SK-N-SH treated with all-trans-retinoic acid at 6 μM for 48 hours (cell line): ENCODE measurements around the gene GRID1.

Experiments used
- ATAC-seq: fragments of 200-7000 bp; cut with Tn5 transposase; 3 replicates; pipeline ENCODE4 v1.9.1; 2020; ENCODE audit warnings: mild to moderate bottlenecking, moderate library complexity
- CSDC2 ChIP-seq: fragments of 250-450 bp; sonication (Bioruptor Pico); IDR thresholded peaks from 2 replicates; pipeline ENCODE4 v1.5.0; 2020; ENCODE audit warnings: mild to moderate bottlenecking, moderate library complexity
- ESRRG ChIP-seq: fragments of 250-450 bp; sonication (Bioruptor Pico); IDR thresholded peaks from 2 replicates; pipeline ENCODE4 v1.6.1; 2021; ENCODE audit warnings: mild to moderate bottlenecking
- ISL1 ChIP-seq: fragments of 250-450 bp; sonication (Bioruptor Pico); IDR thresholded peaks from 2 replicates; pipeline ENCODE4 v2.1.2; 2022; ENCODE audit warnings: mild to moderate bottlenecking, moderate library complexity
- OSR1 ChIP-seq: fragments of 250-450 bp; sonication (Bioruptor Pico); IDR thresholded peaks from 2 replicates; pipeline ENCODE4 v1.8.0; 2022; ENCODE audit warnings: moderate library complexity, mild to moderate bottlenecking, inconsistent platforms
- PPARA ChIP-seq: fragments of 250-450 bp; sonication (Bioruptor Pico); IDR thresholded peaks from 2 replicates; pipeline ENCODE4 v1.5.0; 2020; ENCODE audit warnings: mild to moderate bottlenecking, borderline replicate concordance
- RARB ChIP-seq: fragments of 250-450 bp; sonication (Bioruptor Pico); IDR thresholded peaks from 2 replicates; pipeline ENCODE4 v1.8.0; 2021; ENCODE audit warnings: mild to moderate bottlenecking, moderate library complexity
- SNAI2 ChIP-seq: fragments of 250-450 bp; sonication (Bioruptor Pico); IDR thresholded peaks from 2 replicates; pipeline ENCODE4 v1.5.0; 2020; ENCODE audit warnings: mild to moderate bottlenecking, moderate library complexity
- TCF4 ChIP-seq: fragments of 250-450 bp; sonication (Bioruptor Pico); IDR thresholded peaks from 2 replicates; pipeline ENCODE4 v1.8.0; 2021; ENCODE audit warnings: mild to moderate bottlenecking, moderate library complexity, borderline replicate concordance
- ZC3H10 ChIP-seq: fragments of 250-450 bp; sonication (Bioruptor Pico); IDR thresholded peaks from 2 replicates; pipeline ENCODE4 v1.5.1; 2021; ENCODE audit warnings: mild to moderate bottlenecking, moderate library complexity
- ZFP3 ChIP-seq: fragments of 250-450 bp; sonication (Bioruptor Pico); IDR thresholded peaks from 2 replicates; pipeline ENCODE4 v1.5.0; 2020; ENCODE audit warnings: mild to moderate bottlenecking, moderate library complexity
- ZFP30 ChIP-seq: fragments of 450-650 bp; formaldehyde crosslinking; IDR thresholded peaks from 2 replicates; pipeline ENCODE4 v1.5.0; 2022; ENCODE audit warnings: mild to moderate bottlenecking, moderate library complexity
- ZNF565 ChIP-seq: fragments of 450-650 bp; formaldehyde crosslinking; conservative IDR thresholded peaks from 2 replicates; pipeline ENCODE4 v1.5.0; 2020; ENCODE audit warnings: low read depth, mild to moderate bottlenecking, moderate library complexity
- ZNF70 ChIP-seq: fragments of 450-650 bp; formaldehyde crosslinking; IDR thresholded peaks from 2 replicates; pipeline ENCODE4 v1.5.0; 2020; ENCODE audit warnings: mild to moderate bottlenecking, moderate library complexity
- TF ChIP-seq, protein P1 (sequence below): fragments of 250-450 bp; sonication (Bioruptor Pico); IDR thresholded peaks from 2 replicates; pipeline ENCODE4 v1.5.1; 2021; ENCODE audit warnings: mild to moderate bottlenecking, moderate library complexity
- TF ChIP-seq, protein P2 (sequence below): fragments of 250-450 bp; sonication (Bioruptor Pico); IDR thresholded peaks from 2 replicates; pipeline ENCODE4 v1.5.0; 2020; ENCODE audit warnings: mild to moderate bottlenecking, moderate library complexity
- TF ChIP-seq, protein P3 (sequence below): fragments of 250-450 bp; sonication (Bioruptor Pico); IDR thresholded peaks from 2 replicates; pipeline ENCODE4 v1.8.0; 2021; ENCODE audit warnings: low read depth, mild to moderate bottlenecking, moderate library complexity, borderline replicate concordance
- TF ChIP-seq, protein P4 (sequence below): fragments of 250-450 bp; sonication (Bioruptor Pico); IDR thresholded peaks from 2 replicates; pipeline ENCODE4 v1.5.1; 2020; ENCODE audit warnings: low read depth, mild to moderate bottlenecking, moderate library complexity

Gene GRID1

DNA sequence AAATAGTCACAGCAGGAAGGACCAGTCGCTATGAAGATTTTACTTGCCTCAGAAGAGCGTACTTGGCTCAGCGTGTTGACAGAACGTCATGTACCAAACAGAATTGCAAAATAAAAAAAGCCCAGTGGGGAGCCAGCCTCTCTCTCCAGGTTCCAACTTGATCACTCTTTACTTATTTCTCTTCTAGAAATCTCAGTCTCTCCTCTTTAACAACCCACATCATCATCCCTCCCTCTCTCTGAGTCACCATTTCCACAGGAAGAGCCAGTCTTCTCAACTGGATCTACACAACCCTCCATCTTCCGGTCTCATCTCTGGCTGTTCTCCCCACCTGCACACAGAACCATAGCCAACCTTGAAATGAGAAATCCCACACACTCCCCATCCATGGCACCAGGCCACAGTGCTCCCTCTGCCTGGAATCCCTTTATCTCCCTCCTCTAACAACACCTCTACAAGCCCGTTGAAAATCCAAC lies 718.3 kb downstream of the GRID1 start (continued):
- no peak for TF ChIP-seq ZNF70 (CRISPR knock-in tag)
- TF ChIP-seq, protein P1, sequence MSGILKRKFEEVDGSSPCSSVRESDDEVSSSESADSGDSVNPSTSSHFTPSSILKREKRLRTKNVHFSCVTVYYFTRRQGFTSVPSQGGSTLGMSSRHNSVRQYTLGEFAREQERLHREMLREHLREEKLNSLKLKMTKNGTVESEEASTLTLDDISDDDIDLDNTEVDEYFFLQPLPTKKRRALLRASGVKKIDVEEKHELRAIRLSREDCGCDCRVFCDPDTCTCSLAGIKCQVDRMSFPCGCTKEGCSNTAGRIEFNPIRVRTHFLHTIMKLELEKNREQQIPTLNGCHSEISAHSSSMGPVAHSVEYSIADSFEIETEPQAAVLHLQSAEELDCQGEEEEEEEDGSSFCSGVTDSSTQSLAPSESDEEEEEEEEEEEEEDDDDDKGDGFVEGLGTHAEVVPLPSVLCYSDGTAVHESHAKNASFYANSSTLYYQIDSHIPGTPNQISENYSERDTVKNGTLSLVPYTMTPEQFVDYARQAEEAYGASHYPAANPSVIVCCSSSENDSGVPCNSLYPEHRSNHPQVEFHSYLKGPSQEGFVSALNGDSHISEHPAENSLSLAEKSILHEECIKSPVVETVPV (CRISPR knock-in tag): no peak
- TF ChIP-seq CSDC2: no peak

DNA sequence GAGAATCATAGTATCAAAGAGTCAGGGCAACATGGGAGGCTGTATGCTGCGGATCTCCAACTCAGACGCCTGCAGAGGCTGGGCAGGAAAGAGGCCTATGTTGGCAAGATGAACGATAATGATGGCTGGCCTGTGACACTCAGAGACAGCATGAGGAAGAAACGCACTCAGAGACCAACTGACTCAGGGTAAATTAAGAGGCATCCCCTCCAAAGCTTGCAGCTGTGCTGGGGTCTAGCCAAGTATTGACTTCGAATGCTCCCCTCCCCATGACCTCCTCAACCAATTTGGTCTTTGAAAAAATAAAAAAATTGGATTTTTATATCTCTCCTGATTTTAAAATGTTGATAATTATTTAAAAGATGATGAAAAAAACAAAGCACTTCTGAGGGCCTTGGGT lies 718.9 kb downstream of the GRID1 start:
- TF ChIP-seq ZC3H10 (CRISPR knock-in tag) (no peak), OSR1 (no peak)

DNA sequence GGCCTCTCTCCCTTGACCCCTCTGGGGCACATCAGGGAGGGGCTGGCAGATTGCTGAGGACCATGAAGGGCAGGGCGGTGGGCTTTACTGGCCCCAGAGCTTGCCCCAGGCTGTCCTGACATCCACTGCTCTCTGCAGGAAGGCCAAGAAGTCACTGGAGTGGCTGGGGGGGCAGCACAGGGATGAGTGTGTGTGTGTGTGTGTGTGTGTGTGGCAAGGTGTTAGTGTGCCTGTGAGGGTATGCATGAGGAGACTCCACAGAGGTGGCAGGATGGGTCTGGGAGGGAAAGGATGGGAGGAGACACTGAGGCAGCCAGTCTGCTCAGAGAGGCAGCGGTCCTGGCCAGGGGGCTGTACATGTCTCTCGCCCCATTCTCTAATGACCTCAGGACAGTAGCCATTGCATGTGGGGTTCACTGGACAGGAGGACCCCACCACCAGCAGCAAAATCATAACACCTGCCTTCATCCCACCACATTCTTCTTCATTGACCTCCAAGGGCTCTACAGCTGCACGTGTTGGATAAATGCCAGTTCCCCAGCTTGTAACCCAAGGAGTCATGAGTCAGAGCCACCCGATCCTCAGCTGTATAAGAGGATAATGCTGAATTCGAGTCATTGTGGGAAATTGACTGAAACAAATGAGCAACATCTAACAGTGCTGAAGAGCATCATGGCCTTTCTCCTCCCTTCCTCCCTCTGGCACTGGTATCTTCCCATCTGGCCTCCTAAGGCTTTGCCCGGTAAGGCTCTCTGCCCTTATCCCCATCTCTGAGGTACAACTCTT lies 720.5 kb downstream of the GRID1 start:
- ATAC-seq: no peak
- TF ChIP-seq ZC3H10 (CRISPR knock-in tag): no peak
- TF ChIP-seq, protein P2, sequence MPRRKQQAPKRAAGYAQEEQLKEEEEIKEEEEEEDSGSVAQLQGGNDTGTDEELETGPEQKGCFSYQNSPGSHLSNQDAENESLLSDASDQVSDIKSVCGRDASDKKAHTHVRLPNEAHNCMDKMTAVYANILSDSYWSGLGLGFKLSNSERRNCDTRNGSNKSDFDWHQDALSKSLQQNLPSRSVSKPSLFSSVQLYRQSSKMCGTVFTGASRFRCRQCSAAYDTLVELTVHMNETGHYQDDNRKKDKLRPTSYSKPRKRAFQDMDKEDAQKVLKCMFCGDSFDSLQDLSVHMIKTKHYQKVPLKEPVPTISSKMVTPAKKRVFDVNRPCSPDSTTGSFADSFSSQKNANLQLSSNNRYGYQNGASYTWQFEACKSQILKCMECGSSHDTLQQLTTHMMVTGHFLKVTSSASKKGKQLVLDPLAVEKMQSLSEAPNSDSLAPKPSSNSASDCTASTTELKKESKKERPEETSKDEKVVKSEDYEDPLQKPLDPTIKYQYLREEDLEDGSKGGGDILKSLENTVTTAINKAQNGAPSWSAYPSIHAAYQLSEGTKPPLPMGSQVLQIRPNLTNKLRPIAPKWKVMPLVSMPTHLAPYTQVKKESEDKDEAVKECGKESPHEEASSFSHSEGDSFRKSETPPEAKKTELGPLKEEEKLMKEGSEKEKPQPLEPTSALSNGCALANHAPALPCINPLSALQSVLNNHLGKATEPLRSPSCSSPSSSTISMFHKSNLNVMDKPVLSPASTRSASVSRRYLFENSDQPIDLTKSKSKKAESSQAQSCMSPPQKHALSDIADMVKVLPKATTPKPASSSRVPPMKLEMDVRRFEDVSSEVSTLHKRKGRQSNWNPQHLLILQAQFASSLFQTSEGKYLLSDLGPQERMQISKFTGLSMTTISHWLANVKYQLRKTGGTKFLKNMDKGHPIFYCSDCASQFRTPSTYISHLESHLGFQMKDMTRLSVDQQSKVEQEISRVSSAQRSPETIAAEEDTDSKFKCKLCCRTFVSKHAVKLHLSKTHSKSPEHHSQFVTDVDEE (CRISPR knock-in tag): no peak
- no peak for TF ChIP-seq TCF4 (CRISPR knock-in tag)
- TF ChIP-seq RARB (CRISPR knock-in tag): no peak
- TF ChIP-seq OSR1: no peak
- TF ChIP-seq, protein P3, sequence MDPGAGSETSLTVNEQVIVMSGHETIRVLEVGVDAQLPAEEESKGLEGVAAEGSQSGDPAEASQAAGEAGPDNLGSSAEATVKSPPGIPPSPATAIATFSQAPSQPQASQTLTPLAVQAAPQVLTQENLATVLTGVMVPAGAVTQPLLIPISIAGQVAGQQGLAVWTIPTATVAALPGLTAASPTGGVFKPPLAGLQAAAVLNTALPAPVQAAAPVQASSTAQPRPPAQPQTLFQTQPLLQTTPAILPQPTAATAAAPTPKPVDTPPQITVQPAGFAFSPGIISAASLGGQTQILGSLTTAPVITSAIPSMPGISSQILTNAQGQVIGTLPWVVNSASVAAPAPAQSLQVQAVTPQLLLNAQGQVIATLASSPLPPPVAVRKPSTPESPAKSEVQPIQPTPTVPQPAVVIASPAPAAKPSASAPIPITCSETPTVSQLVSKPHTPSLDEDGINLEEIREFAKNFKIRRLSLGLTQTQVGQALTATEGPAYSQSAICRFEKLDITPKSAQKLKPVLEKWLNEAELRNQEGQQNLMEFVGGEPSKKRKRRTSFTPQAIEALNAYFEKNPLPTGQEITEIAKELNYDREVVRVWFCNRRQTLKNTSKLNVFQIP (CRISPR knock-in tag): no peak
- TF ChIP-seq ZNF70 (CRISPR knock-in tag): no peak
- no peak for TF ChIP-seq PPARA
- no peak for TF ChIP-seq ZFP30 (CRISPR knock-in tag)
- TF ChIP-seq ZFP3 (CRISPR knock-in tag): no peak
- TF ChIP-seq ESRRG (CRISPR knock-in tag): no peak

More for the DNA sequence above, 718.9 kb downstream of the GRID1 start:
- no peak for ATAC-seq

DNA sequence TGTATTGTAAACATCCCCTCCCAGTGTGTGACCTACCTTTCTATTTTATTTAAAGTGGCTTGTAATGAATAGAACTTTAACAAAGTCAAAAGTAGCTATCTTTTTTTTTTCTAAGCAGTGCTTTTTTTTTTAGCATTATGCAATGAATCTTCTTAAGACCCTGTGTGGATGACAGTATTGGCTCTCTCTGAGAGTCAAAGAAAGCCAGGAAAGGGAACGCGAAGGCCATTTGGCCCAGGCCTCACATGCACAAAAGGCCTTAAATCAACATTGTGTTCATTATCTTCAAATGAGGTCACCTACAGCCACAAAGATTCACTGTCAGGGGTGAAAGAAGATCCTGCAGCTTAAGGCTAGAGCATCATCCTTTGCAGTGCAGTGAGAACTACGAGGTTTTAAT lies 721.5 kb downstream of the GRID1 start:
- no peak for ATAC-seq
- TF ChIP-seq, protein P2 (CRISPR knock-in tag): no peak
- no peak for TF ChIP-seq ZFP30 (CRISPR knock-in tag)
- TF ChIP-seq CSDC2: no peak
- TF ChIP-seq, protein P4, sequence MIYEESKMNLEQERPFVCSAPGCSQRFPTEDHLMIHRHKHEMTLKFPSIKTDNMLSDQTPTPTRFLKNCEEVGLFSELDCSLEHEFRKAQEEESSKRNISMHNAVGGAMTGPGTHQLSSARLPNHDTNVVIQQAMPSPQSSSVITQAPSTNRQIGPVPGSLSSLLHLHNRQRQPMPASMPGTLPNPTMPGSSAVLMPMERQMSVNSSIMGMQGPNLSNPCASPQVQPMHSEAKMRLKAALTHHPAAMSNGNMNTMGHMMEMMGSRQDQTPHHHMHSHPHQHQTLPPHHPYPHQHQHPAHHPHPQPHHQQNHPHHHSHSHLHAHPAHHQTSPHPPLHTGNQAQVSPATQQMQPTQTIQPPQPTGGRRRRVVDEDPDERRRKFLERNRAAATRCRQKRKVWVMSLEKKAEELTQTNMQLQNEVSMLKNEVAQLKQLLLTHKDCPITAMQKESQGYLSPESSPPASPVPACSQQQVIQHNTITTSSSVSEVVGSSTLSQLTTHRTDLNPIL: no peak
- TF ChIP-seq ZNF565 (CRISPR knock-in tag): no peak
- no peak for TF ChIP-seq ZNF70 (CRISPR knock-in tag)
- TF ChIP-seq ISL1: no peak
- no peak for TF ChIP-seq SNAI2 (CRISPR knock-in tag)
- no peak for TF ChIP-seq ZC3H10 (CRISPR knock-in tag)
- TF ChIP-seq, all 23 proteins: peak for 0
